Upper lobe of left lung (tissue), 4 donors: Measurements from ENCODE around the gene CEP57.

Source experiments
- POLR2A ChIP-seq, 4 donors: fragments of 450-650 bp; IDR thresholded peaks; one replicate each; pipeline ENCODE4 v1.5.1; 2016 to 2017; ENCODE audit warnings: antibody characterized with exemption in 4 of 4, mild to moderate bottlenecking in 2 of 4
- TF ChIP-seq, protein P1 (sequence below), 6 experiments: fragments of 450-650 bp in 4 of 6; fragments of 200-600 bp in 2 of 6; sonication (generic) in 2 of 6; IDR thresholded peaks; one replicate each; pipeline ENCODE4 v1.5.1; 2016 to 2019; ENCODE audit warnings: antibody characterized with exemption in 6 of 6

DNA sequence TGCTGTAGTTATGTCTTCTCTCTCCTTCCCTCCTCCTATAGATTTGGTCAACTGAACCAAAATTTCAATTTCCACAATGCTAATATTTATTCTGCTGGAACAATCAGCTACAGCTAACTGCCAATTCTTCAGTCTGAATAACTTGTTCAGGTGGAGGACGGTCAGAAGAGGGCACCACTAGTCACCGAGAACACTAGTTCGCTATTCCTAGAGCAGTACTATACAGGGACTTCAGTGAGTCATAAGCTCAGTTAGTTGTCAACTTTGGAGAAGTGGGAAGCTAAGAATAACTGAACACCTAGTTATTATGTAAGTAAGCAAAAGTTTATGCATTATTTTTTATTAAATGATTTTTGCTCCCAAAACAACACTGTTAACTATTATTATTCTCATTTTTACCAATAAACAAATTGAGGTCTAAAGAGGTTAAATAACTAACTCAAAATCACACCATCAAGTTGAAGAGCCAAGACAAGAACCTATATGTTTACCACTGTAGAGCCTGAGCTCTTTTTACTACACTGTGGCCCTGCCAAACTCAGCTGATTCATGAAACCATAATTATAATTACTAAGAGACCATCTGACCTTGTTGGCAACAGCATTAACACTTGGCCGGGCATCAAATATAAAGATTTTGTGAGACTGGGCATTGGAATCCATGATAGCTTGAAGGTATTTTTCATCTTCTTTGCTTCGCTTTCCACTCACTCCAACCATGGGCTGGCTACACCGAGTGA is 59.0 kb downstream of the CEP57 start:
- TF ChIP-seq, protein P1, sequence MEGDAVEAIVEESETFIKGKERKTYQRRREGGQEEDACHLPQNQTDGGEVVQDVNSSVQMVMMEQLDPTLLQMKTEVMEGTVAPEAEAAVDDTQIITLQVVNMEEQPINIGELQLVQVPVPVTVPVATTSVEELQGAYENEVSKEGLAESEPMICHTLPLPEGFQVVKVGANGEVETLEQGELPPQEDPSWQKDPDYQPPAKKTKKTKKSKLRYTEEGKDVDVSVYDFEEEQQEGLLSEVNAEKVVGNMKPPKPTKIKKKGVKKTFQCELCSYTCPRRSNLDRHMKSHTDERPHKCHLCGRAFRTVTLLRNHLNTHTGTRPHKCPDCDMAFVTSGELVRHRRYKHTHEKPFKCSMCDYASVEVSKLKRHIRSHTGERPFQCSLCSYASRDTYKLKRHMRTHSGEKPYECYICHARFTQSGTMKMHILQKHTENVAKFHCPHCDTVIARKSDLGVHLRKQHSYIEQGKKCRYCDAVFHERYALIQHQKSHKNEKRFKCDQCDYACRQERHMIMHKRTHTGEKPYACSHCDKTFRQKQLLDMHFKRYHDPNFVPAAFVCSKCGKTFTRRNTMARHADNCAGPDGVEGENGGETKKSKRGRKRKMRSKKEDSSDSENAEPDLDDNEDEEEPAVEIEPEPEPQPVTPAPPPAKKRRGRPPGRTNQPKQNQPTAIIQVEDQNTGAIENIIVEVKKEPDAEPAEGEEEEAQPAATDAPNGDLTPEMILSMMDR (IDR thresholded peaks at IDR 0.05) = peak in 5 of 6 experiments; percentile 24 to 57 (median 38)
- no peak for TF ChIP-seq POLR2A (IDR thresholded peaks at IDR 0.05)
